ENCODE results near the gene MGMT. TPM values are rescaled to one million over a fixed set of nuclear protein-coding genes. Genes with fewer than 3 reads are reported as not detected.

MGMT gene
- total and polyA plus RNA-seq, 2 of the 4 experiments (the other 2 are of a cell fraction), result 11.5 to 17.8 TPM

DNA sequence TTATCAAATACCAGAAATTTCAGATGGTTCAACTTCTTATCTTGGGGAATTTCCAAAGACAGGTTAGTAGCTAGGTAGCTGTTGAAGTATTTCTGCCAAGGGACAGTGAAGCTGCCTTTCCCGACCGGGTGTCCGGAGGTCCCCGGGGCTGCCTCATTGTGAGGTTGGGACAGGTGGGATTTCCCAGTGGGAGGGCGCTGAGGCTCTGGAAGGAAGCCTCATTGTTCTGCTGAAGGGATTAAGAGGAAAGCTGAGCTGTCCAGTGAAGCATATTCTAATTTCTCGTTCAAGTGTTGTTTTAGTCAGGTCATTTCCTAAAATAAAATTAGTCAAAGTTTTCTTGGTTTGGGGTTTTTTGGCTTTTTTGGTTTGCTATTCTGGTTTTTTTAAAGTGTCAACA, 244.2 kb downstream of the MGMT start:
- H2BK120ac ChIP-seq (ENCODE audit: low read depth, low read length), result no peak overlapping the region
- intact Hi-C loops (cut with micrococcal nuclease), result no loop called here
- ATAC-seq (ENCODE audit: low read depth) (no peak), DNase-seq (no peak)
- H3K27ac ChIP-seq (ENCODE audit: insufficient read depth, low read length), result no peak overlapping the region
- no peak overlapping the region for H2BK15ac ChIP-seq (ENCODE audit: low read depth, low read length)
- no peak overlapping the region for H3K9ac ChIP-seq (ENCODE audit: low read depth, low read length)
- H4K8ac ChIP-seq (ENCODE audit: low read depth in 2 of 2, low read length in 2 of 2), result no peak overlapping the region
- H3K27me3 ChIP-seq (ENCODE audit: control insufficient read depth, insufficient read depth, low read length), result no peaks in the 10 kb centered on the region
- no TSS peak for BruUV-seq (replicated peaks)
- TF ChIP-seq CHD1 (IDR thresholded peaks at IDR 0.05; ENCODE audit: low read depth, low read length), result no peak
- no peak for TF ChIP-seq POLR2A (IDR thresholded peaks at IDR 0.05; ENCODE audit: low read depth, low read length)
- no peak for TF ChIP-seq CEBPB (IDR thresholded peaks at IDR 0.05; ENCODE audit: low read depth, low read length)
- no peak for TF ChIP-seq BHLHE40 (IDR thresholded peaks at IDR 0.05; ENCODE audit: low read depth, low read length)
- TF ChIP-seq RCOR1 (IDR thresholded peaks at IDR 0.05; ENCODE audit: insufficient replicate concordance, low read length), result no peak
- H2AK5ac ChIP-seq (ENCODE audit: low read depth, low read length), result no peak overlapping the region
- no peaks in the 10 kb centered on the region; the same call in 1 of the 2 replicates for H3K36me3 ChIP-seq (ENCODE audit: control insufficient read depth, insufficient read depth, low read length)
- dilution Hi-C loops (cut with HindIII; ENCODE audit: low sequenced_read_pairs, unreplicated experiment), result no loop called here
- H3K14ac ChIP-seq (replicated peaks; ENCODE audit: low read depth, low read length), result no peak overlapping the region
- H2BK5ac ChIP-seq (ENCODE audit: low read depth, low read length, poor library complexity, severe bottlenecking), result no peak overlapping the region
- no peak overlapping the region for H3K4me2 ChIP-seq (ENCODE audit: low read depth, low read length)
- in situ Hi-C loops (cut with MboI; ENCODE audit: low sequenced_read_pairs), result no loop called here
- H4K91ac ChIP-seq (ENCODE audit: insufficient read depth, low read depth, low read length), result no peak overlapping the region
- H2BK20ac ChIP-seq (ENCODE audit: low read depth, low read length), result no peak overlapping the region
- H3K4ac ChIP-seq (ENCODE audit: low read depth, low read length), result no peak overlapping the region
- ChIA-PET CTCF (no interaction called here), POLR2A (ENCODE audit: unreplicated experiment) (no interaction called here)
- H4K5ac ChIP-seq (ENCODE audit: low read depth, low read length), result no peak overlapping the region
- H3K18ac ChIP-seq (ENCODE audit: low read depth, low read length), result no peak overlapping the region
- no peak overlapping the region for H3K23ac ChIP-seq (ENCODE audit: low read depth, low read length)
- WGBS, 2 experiments (ENCODE audit: extremely low coverage in 2 of 2, insufficient read length in 1 of 2), result no CpG with 5 or more reads among the region's 6 CpGs
- no peak overlapping the region for H3K56ac ChIP-seq (ENCODE audit: extremely low read depth, insufficient read depth, low read length)
- no peak overlapping the region for H2AK9ac ChIP-seq (replicated peaks; ENCODE audit: low read depth, low read length, poor library complexity)
- no peaks in the 10 kb centered on the region for H3K79me1 ChIP-seq (ENCODE audit: low read depth in 1 of 2, low read length in 2 of 2)
- no peaks in the 10 kb centered on the region for H3K9me3 ChIP-seq (ENCODE audit: control insufficient read depth, insufficient read depth, low read length)
- H3K9me1 ChIP-seq (ENCODE audit: insufficient read depth, low read length), result no peaks in the 10 kb centered on the region
- H2AFZ ChIP-seq (replicated peaks; ENCODE audit: low read length, poor library complexity), result no peak overlapping the region
- no peaks in the 10 kb centered on the region for H4K20me1 ChIP-seq (ENCODE audit: insufficient read depth, low read length)
- H3K4me3 ChIP-seq (ENCODE audit: insufficient read depth, low read depth, low read length), result no peak overlapping the region
- H3K4me1 ChIP-seq (ENCODE audit: control insufficient read depth, insufficient read depth, low read length), result no peaks in the 10 kb centered on the region; the same call in 1 of the 2 replicates

Data from IMR-90 (cell line).